Measurements from ENCODE around the gene ZNF701. TPM values are rescaled to one million over a fixed set of nuclear protein-coding genes. Genes with fewer than 3 reads are reported as not detected.

Gene ZNF701
- total RNA-seq, 1 experiment from 2014 or later, result 9.0 TPM

DNA sequence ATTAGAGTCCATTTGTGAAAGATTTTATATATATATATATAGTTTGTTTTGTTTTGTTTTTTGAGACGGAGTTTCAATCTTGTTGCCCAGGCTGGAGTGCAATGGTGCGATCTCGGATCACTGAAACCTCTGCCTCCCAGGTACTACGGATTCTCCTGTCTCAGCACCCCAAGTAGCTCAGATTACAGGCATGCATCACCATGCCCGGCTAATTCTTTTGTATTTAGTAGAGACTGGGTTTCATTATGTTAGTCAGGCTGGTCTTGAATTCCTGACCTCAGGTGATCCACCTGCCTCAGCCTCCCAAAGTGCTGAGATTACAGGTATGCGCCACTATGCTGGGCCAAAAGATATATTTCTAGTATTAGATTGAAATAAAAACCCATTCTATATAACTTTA lies 4.0 kb upstream of the ZNF701 start:
- DNase-seq (ENCODE audit: low read depth, low spot score), result no peak
- CTCF ChIA-PET, result no interaction called here

More for the DNA sequence above, 4.0 kb upstream of the ZNF701 start:
- H3K9ac ChIP-seq (ENCODE audit: low read length), result no peak overlapping the region
- H3K27me3 ChIP-seq (ENCODE audit: insufficient read depth, low read length), result no peaks in the 10 kb centered on the region
- intact Hi-C loops (cut with micrococcal nuclease), result no loop called here
- TF ChIP-seq, protein P1, sequence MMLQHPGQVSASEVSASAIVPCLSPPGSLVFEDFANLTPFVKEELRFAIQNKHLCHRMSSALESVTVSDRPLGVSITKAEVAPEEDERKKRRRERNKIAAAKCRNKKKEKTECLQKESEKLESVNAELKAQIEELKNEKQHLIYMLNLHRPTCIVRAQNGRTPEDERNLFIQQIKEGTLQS (IDR thresholded peaks at IDR 0.05), result no peak
- TF ChIP-seq JUND (IDR thresholded peaks at IDR 0.05), result no peak
- TF ChIP-seq EZH2phosphoT487 (IDR thresholded peaks at IDR 0.05; ENCODE audit: borderline replicate concordance), result no peak
- TF ChIP-seq POLR2AphosphoS5 (IDR thresholded peaks at IDR 0.05; ENCODE audit: low read depth, low read length), result no peak
- TF ChIP-seq, protein P2, sequence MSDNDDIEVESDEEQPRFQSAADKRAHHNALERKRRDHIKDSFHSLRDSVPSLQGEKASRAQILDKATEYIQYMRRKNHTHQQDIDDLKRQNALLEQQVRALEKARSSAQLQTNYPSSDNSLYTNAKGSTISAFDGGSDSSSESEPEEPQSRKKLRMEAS (IDR thresholded peaks at IDR 0.05), result no peak
- no peak for TF ChIP-seq SRF (IDR thresholded peaks at IDR 0.05; ENCODE audit: low read depth)
- TF ChIP-seq YY1 (IDR thresholded peaks at IDR 0.05; ENCODE audit: extremely low read depth, insufficient replicate concordance, low read depth, low read length), result no peak
- no peak for TF ChIP-seq ZNF274 (IDR thresholded peaks at IDR 0.05; ENCODE audit: low read depth, low read length)
- no peak for TF ChIP-seq FOSL1 (IDR thresholded peaks at IDR 0.05; ENCODE audit: low read depth)
- TF ChIP-seq, protein P3, sequence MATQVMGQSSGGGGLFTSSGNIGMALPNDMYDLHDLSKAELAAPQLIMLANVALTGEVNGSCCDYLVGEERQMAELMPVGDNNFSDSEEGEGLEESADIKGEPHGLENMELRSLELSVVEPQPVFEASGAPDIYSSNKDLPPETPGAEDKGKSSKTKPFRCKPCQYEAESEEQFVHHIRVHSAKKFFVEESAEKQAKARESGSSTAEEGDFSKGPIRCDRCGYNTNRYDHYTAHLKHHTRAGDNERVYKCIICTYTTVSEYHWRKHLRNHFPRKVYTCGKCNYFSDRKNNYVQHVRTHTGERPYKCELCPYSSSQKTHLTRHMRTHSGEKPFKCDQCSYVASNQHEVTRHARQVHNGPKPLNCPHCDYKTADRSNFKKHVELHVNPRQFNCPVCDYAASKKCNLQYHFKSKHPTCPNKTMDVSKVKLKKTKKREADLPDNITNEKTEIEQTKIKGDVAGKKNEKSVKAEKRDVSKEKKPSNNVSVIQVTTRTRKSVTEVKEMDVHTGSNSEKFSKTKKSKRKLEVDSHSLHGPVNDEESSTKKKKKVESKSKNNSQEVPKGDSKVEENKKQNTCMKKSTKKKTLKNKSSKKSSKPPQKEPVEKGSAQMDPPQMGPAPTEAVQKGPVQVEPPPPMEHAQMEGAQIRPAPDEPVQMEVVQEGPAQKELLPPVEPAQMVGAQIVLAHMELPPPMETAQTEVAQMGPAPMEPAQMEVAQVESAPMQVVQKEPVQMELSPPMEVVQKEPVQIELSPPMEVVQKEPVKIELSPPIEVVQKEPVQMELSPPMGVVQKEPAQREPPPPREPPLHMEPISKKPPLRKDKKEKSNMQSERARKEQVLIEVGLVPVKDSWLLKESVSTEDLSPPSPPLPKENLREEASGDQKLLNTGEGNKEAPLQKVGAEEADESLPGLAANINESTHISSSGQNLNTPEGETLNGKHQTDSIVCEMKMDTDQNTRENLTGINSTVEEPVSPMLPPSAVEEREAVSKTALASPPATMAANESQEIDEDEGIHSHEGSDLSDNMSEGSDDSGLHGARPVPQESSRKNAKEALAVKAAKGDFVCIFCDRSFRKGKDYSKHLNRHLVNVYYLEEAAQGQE (IDR thresholded peaks at IDR 0.05; ENCODE audit: low read depth), result no peak
- TF ChIP-seq POLR2A (IDR thresholded peaks at IDR 0.05; ENCODE audit: borderline replicate concordance, extremely low read depth, insufficient read depth, insufficient read length), result no peak
- no peak for TF ChIP-seq RAD21 (IDR thresholded peaks at IDR 0.05; ENCODE audit: low read depth)
- no peak for TF ChIP-seq ZFX (IDR thresholded peaks at IDR 0.05)
- no peak for TF ChIP-seq SP1 (IDR thresholded peaks at IDR 0.05; ENCODE audit: low read depth)
- no peak for TF ChIP-seq ELF1 (IDR thresholded peaks at IDR 0.05; ENCODE audit: borderline replicate concordance, low read depth)
- TF ChIP-seq EGR1 (IDR thresholded peaks at IDR 0.05; ENCODE audit: low read depth), result no peak
- H2AFZ ChIP-seq (ENCODE audit: low read depth, low read length, poor library complexity, severe bottlenecking), result no peak overlapping the region
- H3K79me2 ChIP-seq (ENCODE audit: insufficient read depth, low read length), result no peaks in the 10 kb centered on the region
- POLR2A ChIA-PET, result no interaction called here
- no peaks in the 10 kb centered on the region for H3K36me3 ChIP-seq (ENCODE audit: control insufficient read depth in 1 of 2, insufficient read depth in 2 of 2, low read length in 2 of 2)
- no peak overlapping the region for H3K4me2 ChIP-seq (ENCODE audit: low read length)
- H3K9me2 ChIP-seq (ENCODE audit: insufficient read depth), result no peaks in the 10 kb centered on the region
- ATAC-seq, result no peak
- H3K27ac ChIP-seq (ENCODE audit: low read depth, low read length), result no peak overlapping the region
- BruUV-seq (replicated peaks), result no TSS peak
- H3K4me3 ChIP-seq (replicated peaks in 1 of 2; ENCODE audit: low read depth in 1 of 2, low read length in 2 of 2), result no peak overlapping the region
- H3K4me1 ChIP-seq (ENCODE audit: control insufficient read depth in 1 of 2, insufficient read depth in 2 of 2, low read length in 2 of 2), result peaks cover 0 to 18% of the 10 kb centered on the region in 2 experiments; a peak in 2 of 4 replicates
- H4K20me1 ChIP-seq (ENCODE audit: insufficient read depth), result no peaks in the 10 kb centered on the region
- peaks cover 6 to 26% of the 10 kb centered on the region in 2 experiments; a peak in 2 of 4 replicates for H3K9me3 ChIP-seq (ENCODE audit: control insufficient read depth in 1 of 2, insufficient read depth in 1 of 2, low read depth in 1 of 2, low read length in 2 of 2)
- RAD21 ChIA-PET (ENCODE audit: low non-redundant PET in 1 of 2, low total read pairs in 2 of 2, uncharacterized antibody in 2 of 2, unreplicated experiment in 2 of 2), result no interaction called here
